NCI-H774 (cell line): ENCODE data around the gene STK24.

Experiments used
- DNase-seq: peaks from one replicate; lab custom pipeline; 2025; lab: John Stamatoyannopoulos, UW

Gene STK24

DNA sequence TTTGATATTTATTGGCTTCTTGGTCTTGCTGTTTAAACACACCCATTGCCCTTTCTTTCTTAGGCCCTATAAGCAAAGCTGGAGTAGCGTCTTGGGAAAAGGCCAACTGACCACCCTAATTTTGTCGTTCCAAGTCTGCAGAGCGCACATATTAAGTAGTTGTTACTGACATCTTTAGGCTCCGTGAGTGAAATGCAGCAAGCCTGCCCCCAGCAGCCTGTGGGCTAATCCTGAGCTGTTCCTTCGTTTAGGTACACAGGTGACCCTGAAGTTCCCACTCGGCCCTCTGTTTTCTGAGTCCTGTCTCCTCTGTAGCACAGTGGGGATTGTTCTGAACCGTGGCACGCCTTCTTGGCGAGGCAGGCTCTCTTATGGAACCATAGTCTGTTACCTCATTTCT lies 170.5 kb downstream of the STK24 start:
- DNase-seq, result no peak

DNA sequence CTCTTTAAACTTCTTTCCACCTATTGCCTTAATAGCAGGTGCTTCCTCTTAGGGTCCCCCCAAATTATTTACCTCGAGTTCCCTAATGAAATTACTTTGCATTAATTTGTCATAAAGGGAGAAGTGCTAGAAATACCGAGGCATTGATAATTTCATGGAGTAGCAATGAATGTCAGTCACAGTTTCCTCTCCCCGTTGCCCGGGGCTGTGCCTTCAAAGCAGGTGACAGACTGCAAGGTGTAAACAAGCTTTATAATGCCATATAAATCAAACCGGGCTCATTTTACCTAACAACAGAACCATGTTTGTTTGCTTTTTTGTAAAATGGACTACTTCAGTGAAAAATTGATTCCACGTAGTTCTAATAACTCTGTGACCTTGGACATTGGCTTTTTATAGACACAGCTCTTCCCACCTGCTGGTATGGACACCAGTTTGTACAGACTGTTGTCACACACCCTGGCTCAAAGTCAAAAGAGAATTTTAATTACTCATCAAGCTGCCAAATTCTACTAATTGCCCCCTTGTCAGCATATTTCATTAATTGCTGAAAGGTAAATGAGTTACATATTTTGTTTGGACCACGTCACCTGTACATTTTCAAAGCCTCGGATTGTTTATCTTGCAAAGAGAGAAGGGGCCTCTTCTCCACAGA lies 171.1 kb downstream of the STK24 start:
- DNase-seq, result peak; percentile 74

DNA sequence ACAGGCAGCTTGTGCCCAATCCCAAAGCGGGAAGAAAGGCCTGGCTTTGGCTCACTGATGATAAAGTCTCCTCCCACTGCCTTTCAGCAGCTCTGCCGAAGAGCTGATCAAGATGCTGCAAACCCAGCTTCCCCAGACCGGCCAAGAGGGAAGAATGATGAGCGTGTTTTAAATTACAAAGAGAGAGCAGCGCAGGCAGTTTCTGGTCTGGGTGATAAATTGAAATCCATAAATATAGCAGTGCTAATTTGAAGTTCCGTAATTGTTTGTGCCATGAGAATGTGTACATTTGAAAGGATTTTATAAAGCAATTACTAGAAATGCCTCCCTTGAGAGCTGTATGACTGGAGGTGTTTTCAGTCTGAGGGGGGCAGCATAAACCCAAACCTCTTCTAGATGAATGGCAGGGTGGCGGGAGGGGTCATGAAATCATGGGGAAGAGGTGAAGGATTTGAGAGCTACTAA lies 171.8 kb downstream of the STK24 start:
- peak; percentile 23 for DNase-seq

DNA sequence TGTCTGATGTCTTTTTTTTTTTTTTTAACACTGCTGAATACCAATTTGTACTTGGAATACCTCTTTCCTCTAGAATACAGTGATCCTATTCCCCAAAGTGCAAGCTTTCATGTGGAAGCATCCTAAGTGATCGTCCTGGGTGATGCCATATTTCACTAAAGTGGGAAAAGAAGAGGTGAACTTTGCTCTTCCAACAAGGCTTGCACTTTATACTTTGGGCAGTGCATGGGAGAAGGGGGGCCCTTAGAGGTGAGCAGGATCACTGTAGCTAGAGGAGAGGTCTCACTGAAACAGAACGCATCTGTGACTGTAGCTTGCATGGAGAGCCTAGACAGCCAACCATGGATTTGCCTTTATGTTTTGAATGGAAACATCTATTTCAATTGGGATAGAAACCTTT lies 173.8 kb downstream of the STK24 start:
- DNase-seq, result no peak

DNA sequence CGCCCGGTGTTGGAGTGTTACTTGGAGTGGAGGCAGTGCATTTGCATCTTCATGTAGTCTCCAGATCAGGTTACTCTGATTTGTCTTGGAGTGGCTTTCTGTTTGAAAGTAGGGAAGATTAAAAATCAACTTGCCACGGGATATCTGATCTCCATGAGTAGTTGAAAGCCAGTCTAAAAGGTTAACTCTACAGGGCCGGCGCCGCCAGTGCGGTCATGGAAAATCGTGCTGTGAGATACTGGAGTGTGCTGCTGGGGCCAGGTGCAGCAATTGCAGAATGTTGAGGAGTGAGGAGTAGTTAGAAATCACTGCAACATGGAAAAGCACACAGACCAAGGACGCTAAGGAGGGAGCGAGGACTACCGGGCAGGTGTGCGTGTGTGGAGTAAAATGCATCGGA lies 175.0 kb downstream of the STK24 start:
- no peak for DNase-seq

DNA sequence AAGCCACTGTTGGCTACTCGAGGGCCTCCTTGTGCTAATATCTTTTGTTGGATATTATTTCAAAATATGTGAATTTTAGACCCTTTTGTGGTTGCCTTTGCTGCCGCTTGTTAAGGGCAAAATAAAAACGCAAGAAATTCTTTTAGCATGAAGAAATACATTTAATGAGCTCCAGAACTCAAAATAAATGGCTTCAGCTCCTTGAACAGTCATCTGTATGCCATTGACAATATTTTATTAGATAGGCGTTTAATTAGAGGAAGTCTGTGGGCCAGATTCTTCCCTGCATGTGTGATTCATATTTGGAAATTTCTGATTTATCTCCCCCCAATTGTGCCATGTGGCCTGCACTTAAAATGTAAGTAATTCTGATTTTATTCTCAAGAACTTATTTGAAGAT lies 177.2 kb downstream of the STK24 start:
- no peak for DNase-seq

DNA sequence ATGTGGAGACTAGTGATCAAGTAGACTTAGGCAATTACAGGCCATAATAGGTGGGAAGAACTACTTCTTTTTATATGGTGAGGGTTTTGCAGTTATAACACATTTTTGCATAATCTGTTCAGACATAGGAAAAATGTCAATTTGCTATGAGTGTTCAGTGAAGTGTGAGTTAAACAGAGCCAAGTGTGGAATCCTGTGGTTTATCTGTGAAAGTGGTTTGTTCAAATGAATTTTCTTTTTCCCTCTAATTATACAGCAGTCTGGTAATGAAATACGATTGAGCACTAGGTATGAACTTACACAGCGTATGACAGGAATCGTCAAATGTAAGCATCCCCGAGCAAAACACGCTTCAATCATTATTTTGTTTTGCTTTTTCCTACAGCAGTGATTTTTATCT lies 178.3 kb downstream of the STK24 start:
- no peak for DNase-seq

DNA sequence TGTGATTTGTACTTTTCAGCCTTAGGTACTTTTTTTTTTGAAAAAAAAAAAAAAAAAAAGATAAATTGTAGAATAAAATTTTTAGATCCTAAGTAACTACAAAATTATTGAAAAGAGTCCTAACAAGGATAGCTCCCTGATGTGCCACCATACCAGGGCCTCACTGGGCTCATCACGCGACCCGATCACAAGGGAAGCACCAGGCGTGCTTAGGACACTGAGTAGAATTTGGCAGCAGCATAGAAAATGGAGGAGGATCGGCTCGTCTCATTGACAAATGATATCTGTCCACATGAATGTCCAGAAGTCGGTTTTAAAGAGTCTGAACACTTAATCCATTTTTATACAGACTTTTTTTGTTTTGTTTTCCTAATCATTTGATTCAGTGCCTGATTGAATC lies 179.0 kb downstream of the STK24 start:
- DNase-seq, result no peak

DNA sequence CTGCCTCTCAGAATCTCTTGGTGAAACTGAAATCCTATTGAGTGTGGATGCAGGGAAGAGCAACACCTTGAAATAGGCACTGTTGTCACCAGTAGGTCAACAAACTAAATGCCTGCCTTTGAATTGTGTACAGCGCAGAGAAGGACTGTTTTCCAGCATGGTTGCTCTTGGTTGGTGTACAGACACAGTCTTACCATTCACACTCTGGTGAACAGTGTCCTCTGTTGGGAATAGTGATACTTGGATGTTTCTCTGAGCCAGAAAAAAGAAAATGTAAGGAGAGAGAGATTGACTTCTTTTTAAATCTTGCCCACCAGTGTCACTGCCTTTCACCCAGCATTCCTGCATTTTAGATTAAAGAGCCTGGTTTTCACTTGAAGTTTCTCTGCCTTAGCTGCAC lies 179.7 kb downstream of the STK24 start:
- DNase-seq, result no peak

DNA sequence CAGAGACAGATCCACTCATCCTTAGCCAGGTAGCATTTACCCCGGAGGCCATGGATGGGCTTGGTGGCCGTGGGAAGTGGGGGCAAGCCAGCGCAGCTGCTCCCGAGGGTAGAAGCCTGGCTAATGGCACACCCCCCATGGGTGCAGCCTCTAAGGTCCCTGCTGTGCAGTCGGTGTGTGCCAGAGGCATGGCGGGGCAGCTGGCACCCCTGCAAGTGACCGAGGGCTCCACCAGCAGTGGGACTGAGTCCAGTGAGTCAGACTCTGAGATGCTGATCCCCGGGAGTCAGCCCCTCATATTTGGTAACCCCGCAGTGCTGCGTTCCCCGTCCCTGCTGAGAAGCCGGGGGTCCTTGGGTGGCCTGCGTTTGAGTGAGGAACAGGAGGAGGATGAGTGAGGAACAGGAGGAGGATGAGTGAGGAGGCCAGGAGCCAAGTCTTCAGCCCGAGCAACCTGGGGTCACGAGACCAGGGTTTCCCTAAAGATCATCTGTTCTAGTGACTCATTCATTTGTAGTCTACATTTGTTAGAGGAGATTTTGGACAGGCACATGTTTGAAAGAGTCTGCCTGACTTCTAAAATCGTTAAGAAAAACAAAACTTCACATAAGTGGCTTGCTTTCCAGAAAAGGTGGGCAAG lies 180.7 kb downstream of the STK24 start:
- DNase-seq, result no peak
